H9 (cell line): ENCODE measurements around the gene CSTF3. TPM values are rescaled to one million over a fixed set of nuclear protein-coding genes. Genes with fewer than 3 reads are reported as not detected.

Source experiments
- DNase-seq: peaks from one replicate; pipeline ENCODE4 v3.0.0-alpha.2; 2017
- H2AFZ ChIP-seq: one replicate; pipeline ENCODE4 v1.6.1; 2013; ENCODE audit warnings: mild to moderate bottlenecking, low read length, control low read depth, moderate library complexity
- H2AK5ac ChIP-seq: 2 replicates; pipeline ENCODE4 v1.6.1; 2013; ENCODE audit warnings: low read length, control low read depth, mixed read lengths; ENCODE audit not compliant: insufficient read length
- H2BK120ac ChIP-seq: one replicate; pipeline ENCODE4 v1.6.1; 2013; ENCODE audit warnings: low read depth, mild to moderate bottlenecking, low read length, control low read depth, inconsistent platforms; ENCODE audit not compliant: poor library complexity, severe bottlenecking
- H2BK12ac ChIP-seq: 2 replicates; pipeline ENCODE4 v1.6.1; 2013; ENCODE audit warnings: low read length, control low read depth, mixed read lengths, low read depth; ENCODE audit not compliant: insufficient read length
- H2BK15ac ChIP-seq: 2 replicates; pipeline ENCODE4 v1.6.1; 2013; ENCODE audit warnings: low read depth, low read length, control low read depth
- H2BK20ac ChIP-seq: one replicate; pipeline ENCODE4 v1.6.1; 2013; ENCODE audit warnings: low read depth, mild to moderate bottlenecking, low read length, control low read depth, inconsistent platforms; ENCODE audit not compliant: poor library complexity, severe bottlenecking
- H2BK5ac ChIP-seq: 2 replicates; pipeline ENCODE4 v1.6.1; 2013; ENCODE audit warnings: low read length, control low read depth, mixed read lengths; ENCODE audit not compliant: insufficient read length
- H3K14ac ChIP-seq: 2 replicates; pipeline ENCODE4 v1.6.1; 2013; ENCODE audit warnings: low read length, control low read depth; ENCODE audit not compliant: insufficient read depth
- H3K18ac ChIP-seq: 2 replicates; pipeline ENCODE4 v1.6.1; 2013; ENCODE audit warnings: low read depth, mild to moderate bottlenecking, mixed read lengths, low read length, control low read depth; ENCODE audit not compliant: insufficient read length
- H3K23ac ChIP-seq: 2 replicates; pipeline ENCODE4 v1.6.1; 2013; ENCODE audit warnings: low read length, control low read depth, mixed read lengths, low read depth; ENCODE audit not compliant: insufficient read length
- H3K23me2 ChIP-seq: 2 replicates; pipeline ENCODE4 v1.6.1; 2013; ENCODE audit warnings: low read depth, mild to moderate bottlenecking, mixed read lengths, low read length, control low read depth; ENCODE audit not compliant: insufficient read length, poor library complexity, severe bottlenecking
- H3K27ac ChIP-seq: 2 replicates; pipeline ENCODE4 v1.5.1; 2013; ENCODE audit warnings: low read length, control low read depth, mixed read lengths, low read depth; ENCODE audit not compliant: insufficient read length
- H3K27me3 ChIP-seq: 2 replicates; pipeline ENCODE4 v1.6.1; 2013; ENCODE audit warnings: low read length, control low read depth, inconsistent platforms; ENCODE audit not compliant: insufficient read depth
- H3K4ac ChIP-seq: 2 replicates; pipeline ENCODE4 v1.6.1; 2013; ENCODE audit warnings: low read depth, mild to moderate bottlenecking, control low read depth, inconsistent platforms, low read length, moderate library complexity
- H3K4me1 ChIP-seq: 2 replicates; pipeline ENCODE4 v1.6.1; 2013; ENCODE audit warnings: low read length, control low read depth, inconsistent platforms; ENCODE audit not compliant: insufficient read depth
- H3K4me2 ChIP-seq: 2 replicates; pipeline ENCODE4 v1.6.1; 2013; ENCODE audit warnings: low read length, control low read depth, mixed read lengths; ENCODE audit not compliant: insufficient read length, insufficient read depth
- H3K56ac ChIP-seq: 2 replicates; pipeline ENCODE4 v1.6.1; 2013; ENCODE audit warnings: low read depth, mild to moderate bottlenecking, mixed read lengths, low read length, control low read depth; ENCODE audit not compliant: insufficient read length
- H3K79me1 ChIP-seq: 2 replicates; pipeline ENCODE4 v1.6.1; 2013; ENCODE audit warnings: low read depth, mild to moderate bottlenecking, moderate library complexity, low read length, control low read depth, inconsistent platforms; ENCODE audit not compliant: insufficient read depth, poor library complexity, severe bottlenecking
- H3K79me2 ChIP-seq: 2 replicates; pipeline ENCODE4 v1.6.1; 2013; ENCODE audit warnings: low read length, control low read depth, inconsistent platforms; ENCODE audit not compliant: insufficient read depth
- H3K9ac ChIP-seq: 2 replicates; pipeline ENCODE4 v1.6.1; 2013; ENCODE audit warnings: low read length, control low read depth, mixed read lengths; ENCODE audit not compliant: insufficient read length; ENCODE audit errors: extremely low read depth
- H3K9me3 ChIP-seq: one replicate; pipeline ENCODE4 v1.6.1; 2013; ENCODE audit warnings: low read depth, low read length, inconsistent platforms; ENCODE audit not compliant: control insufficient read depth
- H3T11ph ChIP-seq: one replicate; pipeline ENCODE4 v1.6.1; 2013; ENCODE audit warnings: mild to moderate bottlenecking, low read length, control low read depth, inconsistent platforms
- H4K20me1 ChIP-seq: one replicate; pipeline ENCODE4 v1.6.1; 2013; ENCODE audit not compliant: control insufficient read depth, insufficient read length, insufficient read depth
- H4K5ac ChIP-seq: 2 replicates; pipeline ENCODE4 v1.6.1; 2013; ENCODE audit warnings: low read depth, mild to moderate bottlenecking, mixed read lengths, low read length, control low read depth; ENCODE audit not compliant: insufficient read length
- H4K8ac ChIP-seq: replicated peaks from 2 replicates; pipeline ENCODE4 v1.6.1; 2013; ENCODE audit warnings: low read length, control low read depth, mixed read lengths, low read depth; ENCODE audit not compliant: insufficient read length
- H4K91ac ChIP-seq: 2 replicates; pipeline ENCODE4 v1.6.1; 2013; ENCODE audit warnings: low read depth, mild to moderate bottlenecking, moderate library complexity, mixed read lengths, low read length, control low read depth; ENCODE audit not compliant: insufficient read length
- H3K27ac Mint-ChIP-seq, 3 experiments: 2 replicates in 2 of 3; 3 replicates in 1 of 3; pipeline ENCODE4 v1.8.0; 2020 to 2021; ENCODE audit warnings: mixed read lengths in 3 of 3, mild to moderate bottlenecking in 1 of 3, moderate library complexity in 1 of 3
- H3K27me3 Mint-ChIP-seq: 2 replicates; pipeline ENCODE4 v1.8.0; 2021; ENCODE audit warnings: low read depth, mild to moderate bottlenecking, moderate library complexity, mixed read lengths
- H3K36me3 Mint-ChIP-seq, 3 experiments: 2 replicates in 2 of 3; 3 replicates in 1 of 3; pipeline ENCODE4 v1.8.0; 2020 to 2021; ENCODE audit warnings: low read depth in 3 of 3, mixed read lengths in 3 of 3; ENCODE audit not compliant: insufficient read depth in 1 of 3
- H3K4me1 Mint-ChIP-seq, 2 experiments: 2 replicates each; pipeline ENCODE4 v1.8.0; 2020; ENCODE audit warnings: mixed read lengths in 2 of 2
- H3K4me3 Mint-ChIP-seq, 2 experiments: 2 replicates in 1 of 2; 3 replicates in 1 of 2; pipeline ENCODE4 v1.8.0; 2020 to 2021; ENCODE audit warnings: mild to moderate bottlenecking in 2 of 2, mixed read lengths in 2 of 2, moderate library complexity in 1 of 2
- H3K9me3 Mint-ChIP-seq, 2 experiments: 2 replicates in 1 of 2; 3 replicates in 1 of 2; pipeline ENCODE4 v1.8.0; 2020; ENCODE audit warnings: mild to moderate bottlenecking in 2 of 2, mixed read lengths in 2 of 2, moderate library complexity in 1 of 2
- WGBS: extraction: QIAGEN DNeasy Blood & Tissue Kit; methylation state at CpG from one replicate; pipeline ENCODE4 v1.1.7; 2013; ENCODE audit warnings: missing lambda C conversion rate, low lambda C conversion rate, mixed read lengths; ENCODE audit not compliant: insufficient read length; ENCODE audit errors: extremely low coverage; 5-methylcytosine and 5-hydroxymethylcytosine counted together
- total RNA-seq: library from RNA; stranded (reverse); gene quantifications from 2 replicates; pipeline ENCODE4 v1.2.1, GENCODE V29; 2021
- TF ChIP-seq, protein P1 (sequence below): fragments of 200-600 bp; sonication (generic); conservative IDR thresholded peaks from 3 replicates; pipeline ENCODE4 v1.8.0; 2021; ENCODE audit warnings: antibody characterized with exemption, mild to moderate bottlenecking

The CSTF3 gene
- total RNA-seq, 1 experiment from 2014 or later, result 41.5 TPM

- 100% methylated on average over 1 of the region's 2 CpGs for WGBS
- H3K4me1 ChIP-seq, result peaks cover 2% of the 10 kb centered on the region
- Mint-ChIP-seq H3K4me3 (no peak overlapping the region), H3K4me1 (peaks cover 18 to 22% of the 10 kb centered on the region in 2 experiments), H3K27ac (peak overlapping the region in 1 of 3 experiments; percentile 38; a peak in 1 of 7 replicates), H3K9me3 (no peaks in the 10 kb centered on the region), H3K36me3 (peaks cover 0 to 15% (median 13%) of the 10 kb centered on the region in 3 experiments), H3K27me3 (no peaks in the 10 kb centered on the region)
- H2BK120ac ChIP-seq, result no peak overlapping the region
- H3K9me3 ChIP-seq, result no peaks in the 10 kb centered on the region
- no peak overlapping the region for H2BK5ac ChIP-seq
- H3K27me3 ChIP-seq, result no peaks in the 10 kb centered on the region
- no peaks in the 10 kb centered on the region for H4K20me1 ChIP-seq
- H3K27ac ChIP-seq, result no peak overlapping the region
- no peak overlapping the region for H2BK12ac ChIP-seq
- no peak overlapping the region for H3K4ac ChIP-seq
- no peak overlapping the region for H2AK5ac ChIP-seq
- H4K91ac ChIP-seq, result no peak overlapping the region
- H2AFZ ChIP-seq, result no peak overlapping the region
- H2BK15ac ChIP-seq, result no peak overlapping the region
- no peak overlapping the region for H4K8ac ChIP-seq
- TF ChIP-seq, protein P1, sequence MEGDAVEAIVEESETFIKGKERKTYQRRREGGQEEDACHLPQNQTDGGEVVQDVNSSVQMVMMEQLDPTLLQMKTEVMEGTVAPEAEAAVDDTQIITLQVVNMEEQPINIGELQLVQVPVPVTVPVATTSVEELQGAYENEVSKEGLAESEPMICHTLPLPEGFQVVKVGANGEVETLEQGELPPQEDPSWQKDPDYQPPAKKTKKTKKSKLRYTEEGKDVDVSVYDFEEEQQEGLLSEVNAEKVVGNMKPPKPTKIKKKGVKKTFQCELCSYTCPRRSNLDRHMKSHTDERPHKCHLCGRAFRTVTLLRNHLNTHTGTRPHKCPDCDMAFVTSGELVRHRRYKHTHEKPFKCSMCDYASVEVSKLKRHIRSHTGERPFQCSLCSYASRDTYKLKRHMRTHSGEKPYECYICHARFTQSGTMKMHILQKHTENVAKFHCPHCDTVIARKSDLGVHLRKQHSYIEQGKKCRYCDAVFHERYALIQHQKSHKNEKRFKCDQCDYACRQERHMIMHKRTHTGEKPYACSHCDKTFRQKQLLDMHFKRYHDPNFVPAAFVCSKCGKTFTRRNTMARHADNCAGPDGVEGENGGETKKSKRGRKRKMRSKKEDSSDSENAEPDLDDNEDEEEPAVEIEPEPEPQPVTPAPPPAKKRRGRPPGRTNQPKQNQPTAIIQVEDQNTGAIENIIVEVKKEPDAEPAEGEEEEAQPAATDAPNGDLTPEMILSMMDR, result no peak
- DNase-seq, result no peak
- no peak overlapping the region for H3K9ac ChIP-seq
- H3K79me2 ChIP-seq, result no peaks in the 10 kb centered on the region
- H3K18ac ChIP-seq, result no peak overlapping the region
- H3K23me2 ChIP-seq, result no peaks in the 10 kb centered on the region
- H3K4me2 ChIP-seq, result no peak overlapping the region
- no peak overlapping the region for H3K14ac ChIP-seq
- no peak overlapping the region for H3T11ph ChIP-seq
- no peak overlapping the region for H3K56ac ChIP-seq
- no peak overlapping the region for H2BK20ac ChIP-seq
- H3K79me1 ChIP-seq, result no peaks in the 10 kb centered on the region
- H3K23ac ChIP-seq, result no peak overlapping the region
- no peak overlapping the region for H4K5ac ChIP-seq
Measured at GRCh38 chr11:33128739-33129138, 32.5 kb downstream of the CSTF3 start.
